Muscle of back (tissue), 11 donors: ENCODE data around the gene TOB1. TPM values are rescaled to one million over a fixed set of nuclear protein-coding genes. Genes with fewer than 3 reads are reported as not detected.

ENCODE experiments used
- DNase-seq, 3 donors: peaks; one replicate each; pipeline versions ENCODE4 v3.0.0 to v3.0.0-alpha.2; 2013
- polyA plus RNA-seq, 10 donors: library from polyadenylated mRNA; unstranded; fragments of 120-200 nt; gene quantifications; one replicate each; pipeline ENCODE4 v1.2.1, GENCODE V29; 2013; ENCODE audit not compliant: insufficient read length in 10 of 10

The TOB1 gene
- polyA plus RNA-seq, 10 donors = 42.7 to 80.0 (median 64.0) TPM

DNA sequence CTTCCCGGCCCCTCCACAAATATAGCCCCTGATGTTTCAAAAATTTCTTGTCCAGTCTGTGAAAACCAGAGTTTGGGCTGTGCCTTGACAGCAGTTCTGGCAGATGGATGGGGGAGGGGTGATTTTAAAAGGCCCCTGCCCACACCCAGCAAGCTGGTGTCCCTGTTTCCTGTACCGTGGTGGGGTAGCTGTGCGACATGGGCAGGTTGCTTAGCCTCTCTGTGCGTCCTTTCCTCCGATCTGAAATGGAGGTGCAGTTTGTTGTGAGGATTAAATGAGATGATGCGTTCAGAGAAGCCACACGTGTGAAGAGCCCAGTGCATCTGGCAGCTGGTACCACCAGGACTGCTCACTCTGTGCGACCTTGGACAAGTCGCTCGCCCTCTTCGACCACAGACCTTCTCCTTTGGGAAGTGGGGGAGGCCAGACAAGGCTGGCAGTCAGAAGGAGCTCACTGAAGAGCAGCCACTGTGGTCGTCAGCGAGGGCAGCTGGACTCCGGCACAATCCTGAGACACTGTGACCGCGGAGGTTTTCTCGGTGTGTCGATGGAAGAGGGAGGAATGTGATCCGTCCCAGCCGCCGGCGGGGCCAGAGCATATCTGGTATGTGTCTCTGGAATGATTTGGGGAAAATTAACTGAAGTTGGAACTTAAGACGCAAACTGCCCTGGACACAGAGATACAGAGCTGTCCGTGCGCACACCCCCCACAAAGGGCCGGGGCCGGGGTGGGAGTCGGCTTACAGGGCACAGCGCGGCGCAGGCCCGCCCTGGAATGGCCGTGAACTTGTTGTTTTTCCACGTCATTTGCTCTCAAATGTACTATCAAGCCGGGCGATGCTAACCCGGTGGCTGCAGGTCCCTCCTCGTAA lies 31.5 kb downstream of the TOB1 start:
- peak in 2 of 3 donors; percentile 49 to 82 for DNase-seq

GRCh38 chr17:50833510-50834428 lies 32.4 kb downstream of the TOB1 start:
- peak in 1 of 3 donors; percentile 56 for DNase-seq

- peak in 1 of 3 donors; percentile 77 for DNase-seq
Observed at GRCh38 chr17:50832864-50833381, 33.2 kb downstream of the TOB1 start.

DNA sequence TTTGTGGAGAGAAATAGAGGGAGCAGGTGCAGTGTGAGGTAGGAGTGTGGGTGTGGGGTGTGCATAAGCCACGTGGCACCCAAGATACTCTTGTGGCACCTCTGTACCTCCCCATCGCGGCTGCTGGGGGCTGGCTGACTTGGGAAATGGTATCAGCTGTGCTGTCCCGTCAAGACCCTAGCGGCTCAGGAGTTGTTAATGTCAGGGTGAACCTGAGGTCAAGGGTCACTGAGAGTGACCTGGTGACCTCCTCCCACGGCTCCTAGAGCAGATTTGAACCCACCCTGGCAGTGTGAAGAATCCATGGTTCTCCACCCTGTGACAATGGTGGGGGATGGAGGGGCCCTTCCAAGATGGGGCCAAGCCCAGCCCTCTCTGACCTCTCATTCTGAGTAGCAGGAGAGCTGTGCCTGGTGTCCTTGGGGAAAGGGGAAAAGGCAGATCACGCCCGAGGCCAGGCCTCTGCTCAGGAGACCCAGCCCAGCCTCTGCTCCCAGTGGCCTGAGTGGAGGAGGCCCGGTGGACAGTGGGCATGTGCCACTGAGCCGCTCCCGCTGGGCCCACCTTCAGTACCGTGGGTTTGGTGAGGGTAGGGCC lies 33.8 kb downstream of the TOB1 start:
- no peak for DNase-seq

GRCh38 chr17:50831471-50831928 lies 34.7 kb downstream of the TOB1 start:
- peak in 2 of 3 donors; percentile 62 to 87 for DNase-seq

DNA sequence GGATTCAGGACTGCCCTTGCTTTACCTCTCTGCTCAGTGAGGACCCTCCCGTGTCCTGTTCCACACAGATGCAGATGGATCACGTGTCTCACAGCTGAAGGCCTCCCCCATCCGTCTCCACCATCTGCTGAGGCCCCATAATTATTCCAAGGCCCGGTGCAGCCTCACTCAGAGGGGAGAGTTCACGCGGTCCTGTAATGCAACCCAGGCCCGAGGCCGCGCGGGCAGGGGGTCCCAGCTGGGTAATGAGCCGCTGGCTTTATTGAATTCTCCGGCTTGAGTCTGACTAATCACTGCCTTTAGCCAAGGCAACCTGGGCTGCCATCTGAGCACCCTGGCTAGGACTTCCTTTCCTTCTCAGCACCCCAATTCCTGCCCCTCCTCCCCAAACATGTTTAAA lies 35.2 kb downstream of the TOB1 start:
- peak in 2 of 3 donors; percentile 45 to 85 for DNase-seq

- peak in 1 of 3 donors; percentile 66 for DNase-seq
Observed at GRCh38 chr17:50830352-50830751, 35.8 kb downstream of the TOB1 start.

DNA sequence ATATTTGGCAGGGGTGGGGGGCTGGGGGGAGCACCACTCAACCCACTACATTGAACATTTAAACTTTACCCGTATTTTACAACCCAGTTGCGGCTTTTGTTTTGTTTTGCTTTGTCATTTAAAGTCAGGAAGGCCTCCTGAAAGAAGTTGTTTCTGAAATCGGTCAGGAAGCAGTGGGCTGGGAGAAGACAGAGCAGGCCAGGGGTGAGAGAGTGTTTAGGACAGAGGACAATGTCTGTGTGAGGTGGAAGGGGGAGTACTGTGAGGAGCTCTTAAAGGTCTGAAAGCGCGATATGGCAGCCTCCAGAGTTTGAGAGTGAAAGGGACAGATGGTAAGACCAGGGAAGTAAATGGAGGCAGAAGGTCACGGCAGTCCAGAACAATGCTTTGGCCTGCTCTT lies 36.8 kb downstream of the TOB1 start:
- DNase-seq = no peak

- no peak for DNase-seq
Observed at GRCh38 chr17:50828508-50829170, 37.5 kb downstream of the TOB1 start.

- no peak for DNase-seq
Observed at GRCh38 chr17:50825188-50825587, 41.0 kb downstream of the TOB1 start.

- DNase-seq = no peak
Observed at GRCh38 chr17:50824429-50824828, 41.7 kb downstream of the TOB1 start.

GRCh38 chr17:50822550-50822949 lies 43.6 kb downstream of the TOB1 start:
- DNase-seq = no peak

GRCh38 chr17:50820651-50821050 lies 45.5 kb downstream of the TOB1 start:
- DNase-seq = no peak

GRCh38 chr17:50818921-50819657 lies 47.1 kb downstream of the TOB1 start:
- DNase-seq = no peak

GRCh38 chr17:50818261-50818660 lies 47.9 kb downstream of the TOB1 start:
- DNase-seq = no peak

- DNase-seq = no peak
Observed at GRCh38 chr17:50817838-50818237, 48.3 kb downstream of the TOB1 start.

DNA sequence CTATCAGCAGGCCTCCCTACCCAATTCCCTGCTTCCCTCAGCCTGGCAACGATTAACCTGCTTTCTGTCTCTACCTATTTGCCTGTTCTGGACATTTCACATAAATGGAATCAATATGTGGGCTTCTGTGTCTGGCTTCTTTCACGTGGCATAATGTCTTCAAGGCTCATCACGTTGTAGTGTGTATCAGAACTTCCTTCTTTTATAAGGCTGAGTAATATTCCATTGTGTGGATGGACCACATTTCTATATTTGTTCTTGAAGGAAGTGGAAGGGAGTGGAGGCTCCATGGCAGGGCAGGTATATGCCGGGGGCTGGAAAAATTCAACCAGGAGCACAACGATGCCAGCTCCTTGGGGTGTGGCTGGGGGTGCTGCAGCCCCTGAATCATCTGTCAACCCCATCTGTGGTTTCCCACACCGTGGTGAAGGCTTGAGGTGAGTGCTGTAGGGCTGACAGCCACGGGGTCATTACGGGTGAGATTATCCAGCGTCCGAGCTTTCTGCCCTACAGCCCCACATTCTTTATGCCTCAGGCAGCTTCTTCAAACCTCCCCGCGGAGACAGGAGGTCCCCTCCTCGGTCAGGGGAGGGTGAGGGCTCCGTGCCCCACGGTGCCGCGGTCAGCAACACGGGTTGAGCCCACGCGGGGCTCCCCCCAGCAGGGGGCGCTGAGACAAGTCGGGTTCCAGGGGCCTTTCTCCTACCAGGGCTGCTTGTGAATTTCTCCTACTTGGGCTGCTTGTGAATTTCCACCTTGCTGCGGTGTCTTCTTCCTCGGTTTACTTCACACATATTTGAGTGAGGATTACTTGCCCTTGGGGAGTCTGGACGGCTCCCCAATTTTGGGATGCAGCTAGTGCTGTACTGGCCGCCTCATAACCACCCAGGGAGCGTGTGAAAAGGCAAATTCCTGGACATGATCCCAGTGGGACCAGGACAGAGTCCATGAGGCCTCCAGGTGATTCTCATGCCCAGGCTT lies 49.1 kb downstream of the TOB1 start:
- no peak for DNase-seq

GRCh38 chr17:50816271-50816670 lies 49.9 kb downstream of the TOB1 start:
- no peak for DNase-seq

GRCh38 chr17:50815400-50815799 lies 50.8 kb downstream of the TOB1 start:
- no peak for DNase-seq
